ENCODE data around the gene CFC1.
"Not testable (repeated sequence)": the region's sequence is repeated elsewhere in the genome, so short reads cannot be mapped to it uniquely, and the experiment has no call there.

CFC1 gene

DNA sequence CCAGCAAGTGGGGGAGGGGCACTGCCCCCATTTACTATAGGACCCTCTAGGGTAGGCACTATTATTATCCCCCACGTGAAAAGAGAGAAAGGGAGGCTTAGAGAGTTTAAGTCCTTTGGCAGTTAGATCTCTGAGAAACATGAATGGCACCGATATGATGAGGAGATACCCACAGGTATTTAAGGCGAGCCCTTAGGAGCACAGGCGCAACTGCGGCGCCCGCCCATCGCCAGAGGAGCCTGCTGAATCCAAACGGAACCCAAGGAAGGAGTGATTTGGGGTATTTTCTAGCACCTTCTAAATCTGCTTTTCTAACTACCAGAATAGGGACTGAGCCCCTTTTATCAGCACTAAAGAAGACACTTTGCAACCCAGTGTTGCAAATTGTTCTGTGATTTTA is 551 bp upstream of the CFC1 start:
- H3K9me3 ChIP-seq (ENCODE audit: control insufficient read depth, low read length); H3K27ac ChIP-seq (ENCODE audit: insufficient read depth, low read length, poor library complexity, severe bottlenecking); H3K36me3 ChIP-seq (ENCODE audit: control insufficient read depth, insufficient read depth, low read length); DNase-seq; H3K4me3 ChIP-seq (ENCODE audit: insufficient read depth, low read depth, low read length, poor library complexity, severe bottlenecking); H3K4me1 ChIP-seq (ENCODE audit: control insufficient read depth, insufficient read depth, low read length, poor library complexity, severe bottlenecking); H3K27me3 ChIP-seq (replicated peaks; ENCODE audit: control insufficient read depth, insufficient read depth, low read length, poor library complexity, severe bottlenecking): not testable (repeated sequence)

DNA sequence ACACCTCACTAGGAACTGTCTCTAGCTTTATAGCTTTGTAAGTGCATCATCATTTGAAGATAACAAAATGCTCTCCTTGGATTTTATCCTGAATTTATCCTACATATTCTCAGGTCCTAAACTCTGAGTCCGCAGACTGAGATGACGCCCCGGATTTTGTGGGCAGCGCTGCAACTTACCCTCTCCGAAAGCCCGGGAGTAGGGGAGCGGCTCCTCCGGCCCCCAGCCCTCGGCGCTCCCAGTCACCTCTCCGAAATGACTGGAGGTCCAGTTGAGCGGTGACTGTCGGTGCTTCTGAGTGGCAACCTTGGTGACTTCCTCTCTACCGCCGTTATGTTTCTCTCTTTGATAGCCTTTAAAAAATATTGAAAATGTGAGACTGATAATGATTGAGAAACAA is 912 bp downstream of the CFC1 start:
- H3K27ac ChIP-seq (ENCODE audit: insufficient read depth, low read length, poor library complexity, severe bottlenecking); H3K4me1 ChIP-seq (ENCODE audit: control insufficient read depth, insufficient read depth, low read length, poor library complexity, severe bottlenecking); H3K9me3 ChIP-seq (ENCODE audit: control insufficient read depth, low read length); H3K27me3 ChIP-seq (replicated peaks; ENCODE audit: control insufficient read depth, insufficient read depth, low read length, poor library complexity, severe bottlenecking); H3K36me3 ChIP-seq (ENCODE audit: control insufficient read depth, insufficient read depth, low read length); DNase-seq; H3K4me3 ChIP-seq (ENCODE audit: insufficient read depth, low read depth, low read length, poor library complexity, severe bottlenecking): not testable (repeated sequence)

GRCh38 chr2:130597994-130598393 is 1.4 kb downstream of the CFC1 start:
- H3K27ac ChIP-seq (ENCODE audit: insufficient read depth, low read length, poor library complexity, severe bottlenecking); H3K4me1 ChIP-seq (ENCODE audit: control insufficient read depth, insufficient read depth, low read length, poor library complexity, severe bottlenecking); H3K27me3 ChIP-seq (replicated peaks; ENCODE audit: control insufficient read depth, insufficient read depth, low read length, poor library complexity, severe bottlenecking); H3K36me3 ChIP-seq (ENCODE audit: control insufficient read depth, insufficient read depth, low read length); DNase-seq; H3K4me3 ChIP-seq (ENCODE audit: insufficient read depth, low read depth, low read length, poor library complexity, severe bottlenecking); H3K9me3 ChIP-seq (ENCODE audit: control insufficient read depth, low read length): not testable (repeated sequence)

GRCh38 chr2:130596757-130597156 is 2.6 kb downstream of the CFC1 start:
- not testable (repeated sequence) for DNase-seq; H3K27ac ChIP-seq (ENCODE audit: insufficient read depth, low read length, poor library complexity, severe bottlenecking); H3K4me1 ChIP-seq (ENCODE audit: control insufficient read depth, insufficient read depth, low read length, poor library complexity, severe bottlenecking); H3K27me3 ChIP-seq (replicated peaks; ENCODE audit: control insufficient read depth, insufficient read depth, low read length, poor library complexity, severe bottlenecking); H3K36me3 ChIP-seq (ENCODE audit: control insufficient read depth, insufficient read depth, low read length); H3K4me3 ChIP-seq (ENCODE audit: insufficient read depth, low read depth, low read length, poor library complexity, severe bottlenecking); H3K9me3 ChIP-seq (ENCODE audit: control insufficient read depth, low read length)

- not testable (repeated sequence) for H3K4me3 ChIP-seq (ENCODE audit: insufficient read depth, low read depth, low read length, poor library complexity, severe bottlenecking); H3K9me3 ChIP-seq (ENCODE audit: control insufficient read depth, low read length); H3K4me1 ChIP-seq (ENCODE audit: control insufficient read depth, insufficient read depth, low read length, poor library complexity, severe bottlenecking); H3K36me3 ChIP-seq (ENCODE audit: control insufficient read depth, insufficient read depth, low read length); H3K27me3 ChIP-seq (replicated peaks; ENCODE audit: control insufficient read depth, insufficient read depth, low read length, poor library complexity, severe bottlenecking); H3K27ac ChIP-seq (ENCODE audit: insufficient read depth, low read length, poor library complexity, severe bottlenecking); DNase-seq
Observed at GRCh38 chr2:130594011-130594410, 5.4 kb downstream of the CFC1 start.

- H3K36me3 ChIP-seq (ENCODE audit: control insufficient read depth, insufficient read depth, low read length); H3K4me1 ChIP-seq (ENCODE audit: control insufficient read depth, insufficient read depth, low read length, poor library complexity, severe bottlenecking); DNase-seq; H3K4me3 ChIP-seq (ENCODE audit: insufficient read depth, low read depth, low read length, poor library complexity, severe bottlenecking); H3K27ac ChIP-seq (ENCODE audit: insufficient read depth, low read length, poor library complexity, severe bottlenecking); H3K27me3 ChIP-seq (replicated peaks; ENCODE audit: control insufficient read depth, insufficient read depth, low read length, poor library complexity, severe bottlenecking); H3K9me3 ChIP-seq (ENCODE audit: control insufficient read depth, low read length): not testable (repeated sequence)
Observed at GRCh38 chr2:130592791-130593414, 6.5 kb downstream of the CFC1 start.

DNA sequence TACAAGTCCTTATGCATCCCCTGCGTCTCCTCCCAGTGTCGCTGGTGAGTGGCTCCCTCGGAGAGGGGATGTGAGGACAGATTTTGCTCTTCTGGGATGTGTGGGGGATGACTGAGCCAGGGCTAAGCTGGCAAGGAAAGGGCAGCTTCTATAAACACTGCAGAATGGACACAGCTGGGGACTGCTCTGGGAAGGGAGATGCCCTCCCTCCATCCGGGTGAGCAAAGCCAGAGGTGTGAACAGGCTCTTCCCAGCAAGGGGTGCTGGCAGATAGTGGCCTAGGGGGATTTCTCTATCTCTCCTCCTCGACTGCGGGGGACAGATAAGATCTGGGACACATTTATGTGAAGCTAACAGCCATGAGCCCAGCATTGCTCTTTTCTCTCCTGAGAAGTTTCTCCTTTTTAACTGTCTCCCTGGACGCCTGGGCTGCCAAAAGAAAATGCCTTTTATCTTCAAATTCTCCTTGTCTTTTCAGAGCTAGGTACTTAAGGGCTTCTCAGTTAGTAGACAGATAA is 8.5 kb downstream of the CFC1 start:
- H3K9me3 ChIP-seq (ENCODE audit: control insufficient read depth, low read length); H3K36me3 ChIP-seq (ENCODE audit: control insufficient read depth, insufficient read depth, low read length); H3K27ac ChIP-seq (ENCODE audit: insufficient read depth, low read length, poor library complexity, severe bottlenecking); DNase-seq; H3K4me3 ChIP-seq (ENCODE audit: insufficient read depth, low read depth, low read length, poor library complexity, severe bottlenecking); H3K4me1 ChIP-seq (ENCODE audit: control insufficient read depth, insufficient read depth, low read length, poor library complexity, severe bottlenecking); H3K27me3 ChIP-seq (replicated peaks; ENCODE audit: control insufficient read depth, insufficient read depth, low read length, poor library complexity, severe bottlenecking): not testable (repeated sequence)

GRCh38 chr2:130590170-130590841 is 9.1 kb downstream of the CFC1 start:
- not testable (repeated sequence) for H3K4me3 ChIP-seq (ENCODE audit: insufficient read depth, low read depth, low read length, poor library complexity, severe bottlenecking); H3K9me3 ChIP-seq (ENCODE audit: control insufficient read depth, low read length); DNase-seq; H3K27ac ChIP-seq (ENCODE audit: insufficient read depth, low read length, poor library complexity, severe bottlenecking); H3K27me3 ChIP-seq (replicated peaks; ENCODE audit: control insufficient read depth, insufficient read depth, low read length, poor library complexity, severe bottlenecking); H3K4me1 ChIP-seq (ENCODE audit: control insufficient read depth, insufficient read depth, low read length, poor library complexity, severe bottlenecking); H3K36me3 ChIP-seq (ENCODE audit: control insufficient read depth, insufficient read depth, low read length)

- not testable (repeated sequence) for H3K27ac ChIP-seq (ENCODE audit: insufficient read depth, low read length, poor library complexity, severe bottlenecking); H3K27me3 ChIP-seq (replicated peaks; ENCODE audit: control insufficient read depth, insufficient read depth, low read length, poor library complexity, severe bottlenecking); H3K4me1 ChIP-seq (ENCODE audit: control insufficient read depth, insufficient read depth, low read length, poor library complexity, severe bottlenecking); DNase-seq; H3K36me3 ChIP-seq (ENCODE audit: control insufficient read depth, insufficient read depth, low read length); H3K9me3 ChIP-seq (ENCODE audit: control insufficient read depth, low read length); H3K4me3 ChIP-seq (ENCODE audit: insufficient read depth, low read depth, low read length, poor library complexity, severe bottlenecking)
Observed at GRCh38 chr2:130588688-130589458, 10.5 kb downstream of the CFC1 start.

DNA sequence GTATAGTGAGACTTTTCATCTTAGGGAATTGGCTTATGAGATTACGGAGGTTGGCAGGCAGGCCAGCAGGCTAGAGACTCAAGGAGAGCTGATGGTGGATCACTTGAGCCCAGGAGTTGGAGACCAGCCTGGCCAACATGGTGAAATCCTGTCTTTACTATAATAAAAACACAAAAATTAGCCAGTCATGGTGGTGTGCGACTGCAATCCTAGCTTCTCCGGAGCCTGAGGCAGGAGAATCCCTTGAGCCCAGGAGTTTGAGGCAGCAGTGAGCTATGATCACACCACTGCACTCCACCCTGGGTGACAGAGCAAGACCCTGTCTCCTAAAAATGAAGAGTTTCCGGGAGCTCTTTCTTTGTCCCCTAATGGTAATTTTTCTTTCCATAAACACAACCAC is 14.6 kb downstream of the CFC1 start:
- H3K9me3 ChIP-seq (ENCODE audit: control insufficient read depth, low read length); H3K4me3 ChIP-seq (ENCODE audit: insufficient read depth, low read depth, low read length, poor library complexity, severe bottlenecking); H3K27ac ChIP-seq (ENCODE audit: insufficient read depth, low read length, poor library complexity, severe bottlenecking); H3K36me3 ChIP-seq (ENCODE audit: control insufficient read depth, insufficient read depth, low read length); DNase-seq; H3K27me3 ChIP-seq (replicated peaks; ENCODE audit: control insufficient read depth, insufficient read depth, low read length, poor library complexity, severe bottlenecking); H3K4me1 ChIP-seq (ENCODE audit: control insufficient read depth, insufficient read depth, low read length, poor library complexity, severe bottlenecking): not testable (repeated sequence)
